WTC11 (cell line): ENCODE measurements around the gene SBNO2. TPM values are rescaled to one million over a fixed set of nuclear protein-coding genes. Genes with fewer than 3 reads are reported as not detected.
A peak's percentile ranks its signal among the peaks of the same experiment; 100 is the strongest.

Experiments used
- ATAC-seq: fragments of 200-7000 bp; cut with Tn5 transposase; 2 replicates; pipeline ENCODE4 v1.10.0; 2021; ENCODE audit warnings: mild to moderate bottlenecking, moderate library complexity
- CTCF ChIA-PET: fragments of 300-600 bp; sonication (Branson Sonifier 250); formaldehyde crosslinking; loops from one replicate; lab custom pipeline; 2021; ENCODE audit warnings: antibody characterized with exemption; lab: Charles Lee
- POLR2A ChIA-PET: fragments of 350-600 bp; sonication (Branson Sonifier 250); formaldehyde crosslinking; loops from one replicate; lab custom pipeline; 2021; ENCODE audit warnings: antibody characterized with exemption; lab: Charles Lee
- DNase-seq: peaks from one replicate; pipeline ENCODE4 v3.0.0; 2021; ENCODE audit warnings: low spot score
- H3K27ac Mint-ChIP-seq: 2 replicates; pipeline ENCODE4 v1.8.0; 2021; ENCODE audit warnings: mixed read lengths
- H3K27me3 Mint-ChIP-seq: 2 replicates; pipeline ENCODE4 v1.8.0; 2021; ENCODE audit warnings: low read depth, mild to moderate bottlenecking, moderate library complexity, mixed read lengths
- H3K36me3 Mint-ChIP-seq: 2 replicates; pipeline ENCODE4 v1.8.0; 2021; ENCODE audit warnings: mixed read lengths
- H3K4me1 Mint-ChIP-seq: 2 replicates; pipeline ENCODE4 v1.8.0; 2022; ENCODE audit warnings: mixed read lengths
- H3K4me3 Mint-ChIP-seq: 2 replicates; pipeline ENCODE4 v1.8.0; 2021; ENCODE audit warnings: mild to moderate bottlenecking, moderate library complexity, mixed read lengths
- H3K9me3 Mint-ChIP-seq: 2 replicates; pipeline ENCODE4 v1.8.0; 2021; ENCODE audit warnings: mixed read lengths
- AFF4 ChIP-seq: sonication (generic); formaldehyde crosslinking; IDR thresholded peaks from 2 replicates; pipeline ENCODE4 v1.8.1; 2023; ENCODE audit warnings: mild to moderate bottlenecking, missing genetic modification reagents, borderline replicate concordance
- ARID4B ChIP-seq: sonication (generic); formaldehyde crosslinking; IDR thresholded peaks from 2 replicates; pipeline ENCODE4 v1.8.0; 2023; ENCODE audit warnings: missing genetic modification reagents, mild to moderate bottlenecking, borderline replicate concordance
- ATF1 ChIP-seq: sonication (generic); formaldehyde crosslinking; IDR thresholded peaks from 2 replicates; pipeline ENCODE4 v1.8.1; 2023; ENCODE audit warnings: mild to moderate bottlenecking, moderate library complexity, missing genetic modification reagents
- CREM ChIP-seq: sonication (generic); formaldehyde crosslinking; IDR thresholded peaks from 2 replicates; pipeline ENCODE4 v1.8.1; 2022; ENCODE audit warnings: mild to moderate bottlenecking, missing genetic modification reagents, moderate library complexity
- E2F4 ChIP-seq: sonication (generic); formaldehyde crosslinking; IDR thresholded peaks from 2 replicates; pipeline ENCODE4 v1.8.1; 2022; ENCODE audit warnings: low read depth, mild to moderate bottlenecking, moderate library complexity, missing genetic modification reagents, borderline replicate concordance
- ELF4 ChIP-seq: sonication (generic); formaldehyde crosslinking; IDR thresholded peaks from 2 replicates; pipeline ENCODE4 v1.8.1; 2022; ENCODE audit warnings: low read depth, mild to moderate bottlenecking, moderate library complexity, missing genetic modification reagents
- FOXK1 ChIP-seq: sonication (generic); formaldehyde crosslinking; IDR thresholded peaks from 2 replicates; pipeline ENCODE4 v1.8.0; 2022; ENCODE audit warnings: mild to moderate bottlenecking, moderate library complexity, missing genetic modification reagents
- GABPB1 ChIP-seq: sonication (generic); formaldehyde crosslinking; IDR thresholded peaks from 2 replicates; pipeline ENCODE4 v1.8.1; 2023; ENCODE audit warnings: mild to moderate bottlenecking, missing genetic modification reagents
- GRHL2 ChIP-seq: fragments of 250-450 bp; sonication (Bioruptor Pico); IDR thresholded peaks from 2 replicates; pipeline ENCODE4 v1.8.0; 2022; ENCODE audit warnings: mild to moderate bottlenecking, moderate library complexity; ENCODE audit not compliant: insufficient replicate concordance, severe bottlenecking
- HMGA2 ChIP-seq: fragments of 250-450 bp; sonication (Bioruptor Pico); IDR thresholded peaks from 2 replicates; pipeline ENCODE4 v1.4.0; 2021; ENCODE audit warnings: mild to moderate bottlenecking, moderate library complexity
- MAX ChIP-seq: sonication (generic); formaldehyde crosslinking; IDR thresholded peaks from 2 replicates; pipeline ENCODE4 v1.8.0; 2022; ENCODE audit warnings: mild to moderate bottlenecking, missing genetic modification reagents
- NR2C2 ChIP-seq: sonication (generic); formaldehyde crosslinking; IDR thresholded peaks from 2 replicates; pipeline ENCODE4 v1.8.0; 2022; ENCODE audit warnings: mild to moderate bottlenecking, missing genetic modification reagents
- SP1 ChIP-seq: sonication (generic); formaldehyde crosslinking; conservative IDR thresholded peaks from 2 replicates; pipeline ENCODE4 v1.8.1; 2022; ENCODE audit warnings: missing genetic modification reagents
- TCF7 ChIP-seq: sonication (generic); formaldehyde crosslinking; IDR thresholded peaks from 2 replicates; pipeline ENCODE4 v1.8.0; 2022; ENCODE audit warnings: mild to moderate bottlenecking, low read depth, missing genetic modification reagents, moderate library complexity
- TEAD4 ChIP-seq: sonication (generic); formaldehyde crosslinking; IDR thresholded peaks from 2 replicates; pipeline ENCODE4 v1.8.0; 2022; ENCODE audit warnings: mild to moderate bottlenecking, missing genetic modification reagents
- USF1 ChIP-seq: sonication (generic); formaldehyde crosslinking; IDR thresholded peaks from 2 replicates; pipeline ENCODE4 v1.8.0; 2022; ENCODE audit warnings: mild to moderate bottlenecking, missing genetic modification reagents
- ZNF219 ChIP-seq: sonication (generic); formaldehyde crosslinking; IDR thresholded peaks from 2 replicates; pipeline ENCODE4 v1.8.0; 2023; ENCODE audit warnings: missing genetic modification reagents, mild to moderate bottlenecking, borderline replicate concordance
- ZNF317 ChIP-seq: sonication (generic); formaldehyde crosslinking; IDR thresholded peaks from 2 replicates; pipeline ENCODE4 v1.8.1; 2023; ENCODE audit warnings: low read depth, mild to moderate bottlenecking, moderate library complexity, missing genetic modification reagents, borderline replicate concordance
- ZNF423 ChIP-seq: fragments of 250-450 bp; sonication (Bioruptor Pico); IDR thresholded peaks from 2 replicates; pipeline ENCODE4 v2.1.2; 2022; ENCODE audit warnings: mild to moderate bottlenecking, moderate library complexity
- ZNF425 ChIP-seq: fragments of 250-450 bp; sonication (Bioruptor Pico); conservative IDR thresholded peaks from 2 replicates; pipeline ENCODE4 v1.9.0; 2021; ENCODE audit warnings: mild to moderate bottlenecking
- ZNF671 ChIP-seq: fragments of 250-450 bp; sonication (Bioruptor Pico); IDR thresholded peaks from 2 replicates; pipeline ENCODE4 v1.8.0; 2021; ENCODE audit warnings: mild to moderate bottlenecking
- total RNA-seq: library from RNA; stranded (reverse); gene quantifications from 3 replicates; pipeline ENCODE4 v1.2.3, GENCODE V29; 2021

SBNO2 gene
- total RNA-seq, 1 experiment from 2014 or later = 57.3 TPM

GRCh38 chr19:1070931-1071791 is 102.9 kb downstream of the SBNO2 start:
- no peak overlapping the region for H3K27ac Mint-ChIP-seq
- H3K9me3 Mint-ChIP-seq = no peaks in the 10 kb centered on the region
- H3K4me3 Mint-ChIP-seq = peak overlapping the region; percentile 72
- H3K4me1 Mint-ChIP-seq = peaks cover 5% of the 10 kb centered on the region
- ATAC-seq (peak; percentile 33), DNase-seq (peak; percentile 74)
- CTCF ChIA-PET = interaction anchor here (0.6 to 2.6 kb wide), 21 partner anchors 9 to 1891 kb away, joined by 3 to 45 read pairs (median 6); partner anchors contain the start of genes ABCA7, CNN2 and GPX4
- peaks cover 8% of the 10 kb centered on the region for H3K36me3 Mint-ChIP-seq
- H3K27me3 Mint-ChIP-seq = peaks cover 23% of the 10 kb centered on the region
- POLR2A ChIA-PET = interaction anchor here (0.6 to 2.4 kb wide), 10 partner anchors 9 to 437 kb away, joined by 3 to 22 read pairs (median 3); partner anchors contain the start of gene ABCA7
- 0 out of 2 replicates have a peak, but pooled peaks have one; percentile 53 for TF ChIP-seq ARID4B (CRISPR knock-in tag)
- TF ChIP-seq SP1 (CRISPR knock-in tag) = peak; percentile 72
- no peak for TF ChIP-seq ZNF425 (CRISPR knock-in tag)
- TF ChIP-seq ZNF671 (CRISPR knock-in tag) = no peak
- TF ChIP-seq MAX (CRISPR knock-in tag) = peak; percentile 92
- TF ChIP-seq USF1 (CRISPR knock-in tag) = peak; percentile 61; the same call in 1 of the 2 replicates
- 0 out of 2 replicates have a peak, but pooled peaks have one; percentile 68 for TF ChIP-seq CREM (CRISPR knock-in tag)
- TF ChIP-seq GRHL2 (CRISPR knock-in tag) = no peak
- TF ChIP-seq E2F4 (CRISPR knock-in tag) = peak; percentile 45; the same call in 1 of the 2 replicates
- TF ChIP-seq ZNF317 = 0 out of 2 replicates have a peak, but pooled peaks have one; percentile 6
- no peak for TF ChIP-seq HMGA2
- TF ChIP-seq AFF4 = no peak
- no peak for TF ChIP-seq TEAD4 (CRISPR knock-in tag)
- 0 out of 2 replicates have a peak, but pooled peaks have one; percentile 48 for TF ChIP-seq ATF1 (CRISPR knock-in tag)
- peak; percentile 82; the same call in 1 of the 2 replicates for TF ChIP-seq ZNF219 (CRISPR knock-in tag)
- TF ChIP-seq NR2C2 (CRISPR knock-in tag) = no peak
- 0 out of 2 replicates have a peak, but pooled peaks have one; percentile 24 for TF ChIP-seq ZNF423
- no peak for TF ChIP-seq GABPB1
- TF ChIP-seq ELF4 (CRISPR knock-in tag) = 0 out of 2 replicates have a peak, but pooled peaks have one; percentile 27
- peak; percentile 75; the same call in 1 of the 2 replicates for TF ChIP-seq FOXK1 (CRISPR knock-in tag)
- TF ChIP-seq TCF7 = peak; percentile 74; the same call in 1 of the 2 replicates
